ENCODE results near the gene PIGP. TPM values are rescaled to one million over a fixed set of nuclear protein-coding genes. Genes with fewer than 3 reads are reported as not detected.

PIGP gene
- total RNA-seq, 2 donors from 2014 or later = 18.0 to 54.5 TPM

- WGBS = under 1% methylated on average over 45 of the region's 54 CpGs
- TF ChIP-seq POLR2A (IDR thresholded peaks at IDR 0.05) (peak; percentile 26), CTCF (IDR thresholded peaks at IDR 0.05) (no peak), POLR2AphosphoS5 (IDR thresholded peaks at IDR 0.05) (no peak)
- DNase-seq (ENCODE audit: low spot score) = peak; percentile 72
- no peaks in the 10 kb centered on the region for H3K27me3 ChIP-seq (replicated peaks; ENCODE audit: insufficient read depth)
- peak overlapping the region; percentile 87 to 96 for H3K4me3 ChIP-seq
- H3K36me3 ChIP-seq = no peaks in the 10 kb centered on the region
- H3K9me3 ChIP-seq = no peaks in the 10 kb centered on the region
- intact Hi-C loops (cut with DNase I) = loop anchor here (1.0 to 5.0 kb wide), 2 partner anchors 83 to 295 kb away; partner anchors contain the start of gene DYRK1A
- peak overlapping the region; percentile 96 to 99 for H3K27ac ChIP-seq
- H3K4me1 ChIP-seq (replicated peaks) = peaks cover 6% of the 10 kb centered on the region
Observed at GRCh38 chr21:37072274-37072987, 440 bp downstream of the PIGP start.

- DNase-seq (ENCODE audit: low spot score) = peak; percentile 33
Observed at GRCh38 chr21:37071561-37072273, 1.2 kb downstream of the PIGP start.

GRCh38 chr21:37065561-37066177 is 7.2 kb downstream of the PIGP start:
- WGBS = 88% methylated on average over 9 of the region's 9 CpGs
- TF ChIP-seq CTCF (IDR thresholded peaks at IDR 0.05) (no peak), POLR2A (IDR thresholded peaks at IDR 0.05) (no peak), POLR2AphosphoS5 (IDR thresholded peaks at IDR 0.05) (no peak)
- Histone ChIP-seq H3K27me3 (replicated peaks; ENCODE audit: insufficient read depth) (no peaks in the 10 kb centered on the region), H3K27ac (no peak overlapping the region), H3K4me1 (replicated peaks) (no peaks in the 10 kb centered on the region), H3K36me3 (no peaks in the 10 kb centered on the region), H3K4me3 (no peak overlapping the region), H3K9me3 (no peaks in the 10 kb centered on the region)
- DNase-seq (ENCODE audit: low spot score) = no peak
- intact Hi-C loops (cut with DNase I) = no loop called here

More at GRCh38 chr21:37071561-37072273, 1.2 kb downstream of the PIGP start:
- Histone ChIP-seq H3K9me3 (no peaks in the 10 kb centered on the region), H3K27me3 (replicated peaks; ENCODE audit: insufficient read depth) (no peaks in the 10 kb centered on the region), H3K4me3 (peak overlapping the region; percentile 87 to 96), H3K27ac (peak overlapping the region; percentile 96 to 99), H3K4me1 (replicated peaks) (peaks cover 6% of the 10 kb centered on the region), H3K36me3 (no peaks in the 10 kb centered on the region)
- intact Hi-C loops (cut with DNase I) = loop anchor here (1.0 to 5.0 kb wide), 2 partner anchors 82 to 296 kb away; partner anchors contain the start of gene DYRK1A
- TF ChIP-seq CTCF (IDR thresholded peaks at IDR 0.05) (peak in 1 of 4 experiments; percentile 12), POLR2A (IDR thresholded peaks at IDR 0.05) (peak; percentile 36), POLR2AphosphoS5 (IDR thresholded peaks at IDR 0.05) (peak; percentile 6)
- 20% methylated on average over 12 of the region's 12 CpGs for WGBS

GRCh38 chr21:37064841-37065240 is 8.0 kb downstream of the PIGP start:
- TF ChIP-seq POLR2A (IDR thresholded peaks at IDR 0.05) (no peak), CTCF (IDR thresholded peaks at IDR 0.05) (no peak), POLR2AphosphoS5 (IDR thresholded peaks at IDR 0.05) (no peak)
- H3K9me3 ChIP-seq = no peaks in the 10 kb centered on the region
- H3K27me3 ChIP-seq (replicated peaks; ENCODE audit: insufficient read depth) = no peaks in the 10 kb centered on the region
- no peaks in the 10 kb centered on the region for H3K36me3 ChIP-seq
- H3K4me3 ChIP-seq = no peak overlapping the region
- no peak overlapping the region for H3K27ac ChIP-seq
- intact Hi-C loops (cut with DNase I) = no loop called here
- DNase-seq (ENCODE audit: low spot score) = no peak
- H3K4me1 ChIP-seq (replicated peaks) = no peaks in the 10 kb centered on the region

Data from prostate gland (tissue), 2 donors.